Testis (tissue), 2 donors: ENCODE results near the gene MTUS2.

Experiments used
- POLR2A ChIP-seq: fragments of 450-650 bp; IDR thresholded peaks from one replicate; pipeline ENCODE4 v1.6.1; 2017; ENCODE audit warnings: antibody characterized with exemption, mild to moderate bottlenecking, moderate library complexity
- TF ChIP-seq, protein P1 (sequence below), 3 experiments: fragments of 450-650 bp in 2 of 3; fragments of 200-600 bp in 1 of 3; sonication (generic) in 1 of 3; IDR thresholded peaks; one replicate each; pipeline ENCODE4 v1.5.1; 2016 to 2019; ENCODE audit warnings: antibody characterized with exemption in 3 of 3, mild to moderate bottlenecking in 2 of 3, moderate library complexity in 1 of 3

- TF ChIP-seq, protein P1, sequence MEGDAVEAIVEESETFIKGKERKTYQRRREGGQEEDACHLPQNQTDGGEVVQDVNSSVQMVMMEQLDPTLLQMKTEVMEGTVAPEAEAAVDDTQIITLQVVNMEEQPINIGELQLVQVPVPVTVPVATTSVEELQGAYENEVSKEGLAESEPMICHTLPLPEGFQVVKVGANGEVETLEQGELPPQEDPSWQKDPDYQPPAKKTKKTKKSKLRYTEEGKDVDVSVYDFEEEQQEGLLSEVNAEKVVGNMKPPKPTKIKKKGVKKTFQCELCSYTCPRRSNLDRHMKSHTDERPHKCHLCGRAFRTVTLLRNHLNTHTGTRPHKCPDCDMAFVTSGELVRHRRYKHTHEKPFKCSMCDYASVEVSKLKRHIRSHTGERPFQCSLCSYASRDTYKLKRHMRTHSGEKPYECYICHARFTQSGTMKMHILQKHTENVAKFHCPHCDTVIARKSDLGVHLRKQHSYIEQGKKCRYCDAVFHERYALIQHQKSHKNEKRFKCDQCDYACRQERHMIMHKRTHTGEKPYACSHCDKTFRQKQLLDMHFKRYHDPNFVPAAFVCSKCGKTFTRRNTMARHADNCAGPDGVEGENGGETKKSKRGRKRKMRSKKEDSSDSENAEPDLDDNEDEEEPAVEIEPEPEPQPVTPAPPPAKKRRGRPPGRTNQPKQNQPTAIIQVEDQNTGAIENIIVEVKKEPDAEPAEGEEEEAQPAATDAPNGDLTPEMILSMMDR (IDR thresholded peaks at IDR 0.05): no peak
- no peak for TF ChIP-seq POLR2A
These were observed 345.1 kb downstream of the MTUS2 start for GRCh38 chr13:29165216-29165615.
